Sigmoid colon (tissue), 4 donors: ENCODE results near the gene PLEKHH3.

Experiments used
- EP300 ChIP-seq, 4 donors: sonication (generic); formaldehyde crosslinking; IDR thresholded peaks; one replicate each; pipeline ENCODE4 v1.6.1; 2017; ENCODE audit warnings: antibody characterized with exemption in 4 of 4
- TF ChIP-seq, protein P1 (sequence below), 4 experiments: fragments of 450-650 bp in 3 of 4; fragments of 200-600 bp in 1 of 4; IDR thresholded peaks; one replicate each; pipeline ENCODE4 v1.5.1; 2016 to 2019; ENCODE audit warnings: antibody characterized with exemption in 4 of 4, mild to moderate bottlenecking in 3 of 4, moderate library complexity in 2 of 4

DNA sequence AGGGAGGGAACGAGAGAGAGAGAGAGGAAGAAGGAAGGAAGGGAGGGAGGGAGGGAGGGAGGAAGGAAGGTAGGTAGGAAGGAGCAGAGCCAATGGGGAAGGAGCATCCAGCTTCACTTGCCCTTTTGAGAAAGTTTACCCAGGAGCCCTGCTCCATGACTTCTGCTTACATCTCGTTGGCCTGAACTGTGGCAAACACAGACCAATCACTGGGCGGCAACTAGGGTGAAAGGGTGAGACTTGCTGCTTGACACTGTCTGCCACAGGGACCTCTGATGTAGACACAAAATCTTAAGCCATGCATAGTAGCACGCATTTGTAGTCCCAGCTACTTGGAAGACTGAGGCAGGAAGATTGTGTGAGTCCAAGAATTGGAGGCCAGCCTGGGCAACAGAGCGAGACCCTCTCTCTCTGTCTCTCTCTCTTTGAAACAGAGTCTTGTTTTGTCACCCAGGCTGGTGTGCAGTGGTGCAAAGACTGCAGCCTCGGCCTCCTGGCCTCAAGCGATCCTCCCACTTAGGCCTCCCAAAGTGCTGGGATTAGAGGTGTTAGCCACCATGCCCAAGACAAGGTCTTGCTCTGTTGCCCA lies 37.2 kb downstream of the PLEKHH3 start:
- TF ChIP-seq, protein P1, sequence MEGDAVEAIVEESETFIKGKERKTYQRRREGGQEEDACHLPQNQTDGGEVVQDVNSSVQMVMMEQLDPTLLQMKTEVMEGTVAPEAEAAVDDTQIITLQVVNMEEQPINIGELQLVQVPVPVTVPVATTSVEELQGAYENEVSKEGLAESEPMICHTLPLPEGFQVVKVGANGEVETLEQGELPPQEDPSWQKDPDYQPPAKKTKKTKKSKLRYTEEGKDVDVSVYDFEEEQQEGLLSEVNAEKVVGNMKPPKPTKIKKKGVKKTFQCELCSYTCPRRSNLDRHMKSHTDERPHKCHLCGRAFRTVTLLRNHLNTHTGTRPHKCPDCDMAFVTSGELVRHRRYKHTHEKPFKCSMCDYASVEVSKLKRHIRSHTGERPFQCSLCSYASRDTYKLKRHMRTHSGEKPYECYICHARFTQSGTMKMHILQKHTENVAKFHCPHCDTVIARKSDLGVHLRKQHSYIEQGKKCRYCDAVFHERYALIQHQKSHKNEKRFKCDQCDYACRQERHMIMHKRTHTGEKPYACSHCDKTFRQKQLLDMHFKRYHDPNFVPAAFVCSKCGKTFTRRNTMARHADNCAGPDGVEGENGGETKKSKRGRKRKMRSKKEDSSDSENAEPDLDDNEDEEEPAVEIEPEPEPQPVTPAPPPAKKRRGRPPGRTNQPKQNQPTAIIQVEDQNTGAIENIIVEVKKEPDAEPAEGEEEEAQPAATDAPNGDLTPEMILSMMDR (IDR thresholded peaks at IDR 0.05) = no peak
- no peak for TF ChIP-seq EP300 (IDR thresholded peaks at IDR 0.05)
